ENCODE measurements around the gene DNM2. TPM values are rescaled to one million over a fixed set of nuclear protein-coding genes. Genes with fewer than 3 reads are reported as not detected.

DNM2 gene
- total and polyA plus RNA-seq, 9 of the 15 experiments (the other 6 are each of a cell fraction or from before 2014, with no cell fraction given), result 2.2 to 161 (median 72.6) TPM

DNA sequence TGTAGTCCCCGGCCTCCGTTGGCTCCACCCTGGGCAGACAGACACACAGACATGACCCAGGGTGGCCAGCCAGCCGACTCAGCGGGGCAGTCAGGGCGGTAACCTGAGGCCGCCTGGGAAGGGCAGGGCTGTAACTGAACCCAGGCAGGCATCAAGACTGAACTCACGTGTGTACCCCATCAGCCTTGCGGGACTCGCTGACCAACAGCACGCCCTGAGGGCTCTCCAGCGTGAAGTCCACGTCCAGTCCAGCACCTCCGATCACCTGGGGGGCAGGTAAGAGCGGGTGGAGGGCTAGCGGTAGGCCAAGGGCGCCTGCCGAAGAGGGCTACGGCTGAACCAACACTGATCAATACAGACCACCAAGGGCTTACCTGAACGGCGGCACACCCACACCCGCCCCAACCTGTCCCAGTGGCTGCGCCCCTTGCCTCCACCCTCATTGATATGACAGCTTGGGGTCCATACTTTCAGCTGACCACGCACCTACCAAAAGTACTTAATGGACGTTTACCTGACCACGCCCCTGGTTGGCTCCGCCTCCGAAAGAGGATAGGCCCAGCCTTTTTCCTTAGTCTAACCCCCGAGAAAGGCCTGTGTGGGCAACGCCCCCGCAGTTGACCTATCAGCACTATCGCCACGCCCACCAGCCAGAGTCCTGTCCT is 117.3 kb downstream of the DNM2 start (continued):
- no peak for TF ChIP-seq FOXK2 (conservative IDR thresholded peaks at IDR 0.05 in 1 of 2, IDR thresholded peaks at IDR 0.05 in 1 of 2; ENCODE audit: low read depth in 2 of 2)
- TF ChIP-seq MCM2 (IDR thresholded peaks at IDR 0.05; ENCODE audit: low read depth), result no peak
- TF ChIP-seq SIX5 (IDR thresholded peaks at IDR 0.05; ENCODE audit: borderline replicate concordance in 1 of 2, insufficient read depth in 1 of 2, low read depth in 1 of 2, low read length in 2 of 2), result no peak
- TF ChIP-seq, protein P1, sequence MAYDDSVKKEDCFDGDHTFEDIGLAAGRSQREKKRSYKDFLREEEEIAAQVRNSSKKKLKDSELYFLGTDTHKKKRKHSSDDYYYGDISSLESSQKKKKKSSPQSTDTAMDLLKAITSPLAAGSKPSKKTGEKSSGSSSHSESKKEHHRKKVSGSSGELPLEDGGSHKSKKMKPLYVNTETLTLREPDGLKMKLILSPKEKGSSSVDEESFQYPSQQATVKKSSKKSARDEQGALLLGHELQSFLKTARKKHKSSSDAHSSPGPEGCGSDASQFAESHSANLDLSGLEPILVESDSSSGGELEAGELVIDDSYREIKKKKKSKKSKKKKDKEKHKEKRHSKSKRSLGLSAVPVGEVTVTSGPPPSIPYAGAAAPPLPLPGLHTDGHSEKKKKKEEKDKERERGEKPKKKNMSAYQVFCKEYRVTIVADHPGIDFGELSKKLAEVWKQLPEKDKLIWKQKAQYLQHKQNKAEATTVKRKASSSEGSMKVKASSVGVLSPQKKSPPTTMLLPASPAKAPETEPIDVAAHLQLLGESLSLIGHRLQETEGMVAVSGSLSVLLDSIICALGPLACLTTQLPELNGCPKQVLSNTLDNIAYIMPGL (CRISPR knock-in tag; IDR thresholded peaks at IDR 0.05), result no peak
- TF ChIP-seq, protein P2, sequence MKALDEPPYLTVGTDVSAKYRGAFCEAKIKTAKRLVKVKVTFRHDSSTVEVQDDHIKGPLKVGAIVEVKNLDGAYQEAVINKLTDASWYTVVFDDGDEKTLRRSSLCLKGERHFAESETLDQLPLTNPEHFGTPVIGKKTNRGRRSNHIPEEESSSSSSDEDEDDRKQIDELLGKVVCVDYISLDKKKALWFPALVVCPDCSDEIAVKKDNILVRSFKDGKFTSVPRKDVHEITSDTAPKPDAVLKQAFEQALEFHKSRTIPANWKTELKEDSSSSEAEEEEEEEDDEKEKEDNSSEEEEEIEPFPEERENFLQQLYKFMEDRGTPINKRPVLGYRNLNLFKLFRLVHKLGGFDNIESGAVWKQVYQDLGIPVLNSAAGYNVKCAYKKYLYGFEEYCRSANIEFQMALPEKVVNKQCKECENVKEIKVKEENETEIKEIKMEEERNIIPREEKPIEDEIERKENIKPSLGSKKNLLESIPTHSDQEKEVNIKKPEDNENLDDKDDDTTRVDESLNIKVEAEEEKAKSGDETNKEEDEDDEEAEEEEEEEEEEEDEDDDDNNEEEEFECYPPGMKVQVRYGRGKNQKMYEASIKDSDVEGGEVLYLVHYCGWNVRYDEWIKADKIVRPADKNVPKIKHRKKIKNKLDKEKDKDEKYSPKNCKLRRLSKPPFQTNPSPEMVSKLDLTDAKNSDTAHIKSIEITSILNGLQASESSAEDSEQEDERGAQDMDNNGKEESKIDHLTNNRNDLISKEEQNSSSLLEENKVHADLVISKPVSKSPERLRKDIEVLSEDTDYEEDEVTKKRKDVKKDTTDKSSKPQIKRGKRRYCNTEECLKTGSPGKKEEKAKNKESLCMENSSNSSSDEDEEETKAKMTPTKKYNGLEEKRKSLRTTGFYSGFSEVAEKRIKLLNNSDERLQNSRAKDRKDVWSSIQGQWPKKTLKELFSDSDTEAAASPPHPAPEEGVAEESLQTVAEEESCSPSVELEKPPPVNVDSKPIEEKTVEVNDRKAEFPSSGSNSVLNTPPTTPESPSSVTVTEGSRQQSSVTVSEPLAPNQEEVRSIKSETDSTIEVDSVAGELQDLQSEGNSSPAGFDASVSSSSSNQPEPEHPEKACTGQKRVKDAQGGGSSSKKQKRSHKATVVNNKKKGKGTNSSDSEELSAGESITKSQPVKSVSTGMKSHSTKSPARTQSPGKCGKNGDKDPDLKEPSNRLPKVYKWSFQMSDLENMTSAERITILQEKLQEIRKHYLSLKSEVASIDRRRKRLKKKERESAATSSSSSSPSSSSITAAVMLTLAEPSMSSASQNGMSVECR (CRISPR knock-in tag; IDR thresholded peaks at IDR 0.05), result no peak
- no peak for TF ChIP-seq NFRKB (IDR thresholded peaks at IDR 0.05; ENCODE audit: low read depth)
- no peak for TF ChIP-seq EP300 (IDR thresholded peaks at IDR 0.05; ENCODE audit: low read length)
- TF ChIP-seq ZFP30 (CRISPR knock-in tag; IDR thresholded peaks at IDR 0.05; ENCODE audit: borderline replicate concordance), result no peak
- TF ChIP-seq, protein P3, sequence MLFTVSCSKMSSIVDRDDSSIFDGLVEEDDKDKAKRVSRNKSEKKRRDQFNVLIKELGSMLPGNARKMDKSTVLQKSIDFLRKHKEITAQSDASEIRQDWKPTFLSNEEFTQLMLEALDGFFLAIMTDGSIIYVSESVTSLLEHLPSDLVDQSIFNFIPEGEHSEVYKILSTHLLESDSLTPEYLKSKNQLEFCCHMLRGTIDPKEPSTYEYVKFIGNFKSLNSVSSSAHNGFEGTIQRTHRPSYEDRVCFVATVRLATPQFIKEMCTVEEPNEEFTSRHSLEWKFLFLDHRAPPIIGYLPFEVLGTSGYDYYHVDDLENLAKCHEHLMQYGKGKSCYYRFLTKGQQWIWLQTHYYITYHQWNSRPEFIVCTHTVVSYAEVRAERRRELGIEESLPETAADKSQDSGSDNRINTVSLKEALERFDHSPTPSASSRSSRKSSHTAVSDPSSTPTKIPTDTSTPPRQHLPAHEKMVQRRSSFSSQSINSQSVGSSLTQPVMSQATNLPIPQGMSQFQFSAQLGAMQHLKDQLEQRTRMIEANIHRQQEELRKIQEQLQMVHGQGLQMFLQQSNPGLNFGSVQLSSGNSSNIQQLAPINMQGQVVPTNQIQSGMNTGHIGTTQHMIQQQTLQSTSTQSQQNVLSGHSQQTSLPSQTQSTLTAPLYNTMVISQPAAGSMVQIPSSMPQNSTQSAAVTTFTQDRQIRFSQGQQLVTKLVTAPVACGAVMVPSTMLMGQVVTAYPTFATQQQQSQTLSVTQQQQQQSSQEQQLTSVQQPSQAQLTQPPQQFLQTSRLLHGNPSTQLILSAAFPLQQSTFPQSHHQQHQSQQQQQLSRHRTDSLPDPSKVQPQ (CRISPR knock-in tag; IDR thresholded peaks at IDR 0.05; ENCODE audit: borderline replicate concordance), result no peak
- TF ChIP-seq NBN (IDR thresholded peaks at IDR 0.05; ENCODE audit: low read depth), result no peak
- TF ChIP-seq ZNF282 (CRISPR knock-in tag; IDR thresholded peaks at IDR 0.05), result no peak
- peak; percentile 82 for TF ChIP-seq CHD1 (IDR thresholded peaks at IDR 0.05; ENCODE audit: low read length)
- TF ChIP-seq NELFE (IDR thresholded peaks at IDR 0.05; ENCODE audit: insufficient read depth, insufficient read length), result no peak
- 0 out of 2 replicates have a peak, but pooled peaks have one; percentile 50 for TF ChIP-seq PRMT5 (CRISPR knock-in tag; IDR thresholded peaks at IDR 0.05)
- TF ChIP-seq CEBPB (tag; IDR thresholded peaks at IDR 0.05), result no peak
- TF ChIP-seq JUND (IDR thresholded peaks at IDR 0.05; ENCODE audit: borderline replicate concordance, low read depth, low read length), result no peak
- TF ChIP-seq JUND (tag; IDR thresholded peaks at IDR 0.05; ENCODE audit: borderline replicate concordance, low read depth, low read length), result no peak
- TF ChIP-seq ZNF586 (CRISPR knock-in tag; conservative IDR thresholded peaks at IDR 0.05), result 0 out of 2 replicates have a peak, but pooled peaks have one; percentile 34
- no peak for TF ChIP-seq HDAC8 (tag; IDR thresholded peaks at IDR 0.05)
- no peak for TF ChIP-seq SMAD4 (CRISPR knock-in tag; conservative IDR thresholded peaks at IDR 0.05)
